Cardiac fibroblast (primary cell): ENCODE measurements around the gene RPA4.
A peak's percentile ranks its signal among the peaks of the same experiment; 100 is the strongest.
"Not testable (repeated sequence)": the region's sequence is repeated elsewhere in the genome, so short reads cannot be mapped to it uniquely, and the experiment has no call there.

Source experiments
- DNase-seq, 2 donors: peaks; one replicate each; pipeline versions ENCODE4 v3.0.0 to v3.0.0-alpha.2; 2010; ENCODE audit warnings: low read depth in 2 of 2
- H3K4me3 ChIP-seq, 2 donors: replicated peaks in 1 of 2; 1 replicate in 1 of 2; 2 replicates in 1 of 2; pipeline ENCODE4 v1.5.1; 2011; ENCODE audit warnings: low read depth in 2 of 2, low read length in 2 of 2, mild to moderate bottlenecking in 2 of 2, moderate library complexity in 1 of 2
- CTCF ChIP-seq: IDR thresholded peaks from one replicate; pipeline ENCODE4 v1.5.1; 2011; ENCODE audit warnings: low read depth, mild to moderate bottlenecking, low read length, inconsistent platforms

Gene RPA4

GRCh38 chrX:96843566-96843965, 40.1 kb upstream of the RPA4 start:
- DNase-seq, result peak; percentile 37 to 43
- H3K4me3 ChIP-seq, result no peak overlapping the region
- peak; percentile 34 for TF ChIP-seq CTCF

- no peak for DNase-seq
- no peak for TF ChIP-seq CTCF
- no peak overlapping the region for H3K4me3 ChIP-seq
Measured at GRCh38 chrX:96846841-96847240, 36.9 kb upstream of the RPA4 start.

GRCh38 chrX:96859422-96859821, 24.3 kb upstream of the RPA4 start:
- not testable (repeated sequence) for DNase-seq, H3K4me3 ChIP-seq

- H3K4me3 ChIP-seq, result no peak overlapping the region
- no peak for TF ChIP-seq CTCF
Measured at GRCh38 chrX:96861218-96861617, 22.5 kb upstream of the RPA4 start.

GRCh38 chrX:96861661-96862060, 22.0 kb upstream of the RPA4 start:
- H3K4me3 ChIP-seq, result no peak overlapping the region
- DNase-seq, result no peak
- TF ChIP-seq CTCF, result no peak

More at GRCh38 chrX:96861218-96861617, 22.5 kb upstream of the RPA4 start:
- no peak for DNase-seq

GRCh38 chrX:96884027-96884426, 319 bp downstream of the RPA4 start:
- no peak for DNase-seq
- no peak for TF ChIP-seq CTCF
- no peak overlapping the region for H3K4me3 ChIP-seq

- DNase-seq, result peak; percentile 7 to 21
- no peak overlapping the region for H3K4me3 ChIP-seq
- no peak for TF ChIP-seq CTCF
Measured at GRCh38 chrX:96889726-96890125, 6.0 kb downstream of the RPA4 start.
